CD4-positive, alpha-beta T cell (primary cell): ENCODE results near the gene BTBD2. TPM values are rescaled to one million over a fixed set of nuclear protein-coding genes. Genes with fewer than 3 reads are reported as not detected.

Source experiments
- ATAC-seq: fragments of 200-7000 bp; cut with Tn5 transposase; one replicate; pipeline ENCODE4 v1.10.0; 2022; ENCODE audit warnings: mild to moderate bottlenecking; ENCODE audit not compliant: poor library complexity
- CTCF ChIA-PET: fragments of 350-600 bp; sonication (Branson Sonifier 250); formaldehyde crosslinking; loops from one replicate; lab custom pipeline; 2021; ENCODE audit warnings: antibody characterized with exemption, inconsistent platforms; lab: Charles Lee
- POLR2A ChIA-PET: fragments of 350-600 bp; sonication (Branson Sonifier 250); formaldehyde crosslinking; loops from one replicate; lab custom pipeline; 2021; ENCODE audit warnings: antibody characterized with exemption, inconsistent platforms; lab: Charles Lee
- DNase-seq, 14 experiments: peaks; one replicate each; pipeline ENCODE4 v3.0.0-alpha.2; 2013 to 2020; ENCODE audit warnings: mixed read lengths in 2 of 14
- H3K27ac ChIP-seq, 2 donors: one replicate each; pipeline versions ENCODE4 v1.5.1 to v1.7.0; 2013; ENCODE audit warnings: low read length in 2 of 2, low read depth in 1 of 2, mild to moderate bottlenecking in 1 of 2
- H3K27me3 ChIP-seq, 2 experiments: 1 replicate in 1 of 2; 2 replicates in 1 of 2; pipeline versions ENCODE4 v1.6.1 to v1.7.0; 2013; ENCODE audit warnings: low read length in 2 of 2, control low read depth in 1 of 2, mild to moderate bottlenecking in 1 of 2, moderate library complexity in 1 of 2; ENCODE audit not compliant: insufficient read depth in 2 of 2, control insufficient read depth in 1 of 2
- H3K36me3 ChIP-seq: one replicate; pipeline ENCODE4 v1.6.1; 2013; ENCODE audit warnings: low read length, control low read depth; ENCODE audit not compliant: insufficient read depth
- H3K4me1 ChIP-seq: one replicate; pipeline ENCODE4 v1.6.1; 2013; ENCODE audit warnings: low read length, control low read depth; ENCODE audit not compliant: insufficient read depth
- H3K4me3 ChIP-seq: one replicate; pipeline ENCODE4 v1.5.1; 2013; ENCODE audit warnings: mild to moderate bottlenecking, low read length, moderate library complexity
- H3K9me3 ChIP-seq, 2 experiments: 1 replicate in 1 of 2; 2 replicates in 1 of 2; pipeline versions ENCODE4 v1.6.1 to v1.7.0; 2013; ENCODE audit warnings: low read length in 2 of 2, mild to moderate bottlenecking in 2 of 2, control low read depth in 1 of 2, moderate library complexity in 1 of 2; ENCODE audit not compliant: control insufficient read depth in 1 of 2, insufficient read depth in 1 of 2
- H3K27ac Mint-ChIP-seq: one replicate; pipeline ENCODE4 v1.8.0; 2020; ENCODE audit warnings: mixed read lengths
- H3K27me3 Mint-ChIP-seq: one replicate; pipeline ENCODE4 v1.8.0; 2021; ENCODE audit warnings: mixed read lengths
- H3K36me3 Mint-ChIP-seq: one replicate; pipeline ENCODE4 v1.8.0; 2021; ENCODE audit warnings: low read depth, mixed read lengths
- H3K4me1 Mint-ChIP-seq: one replicate; pipeline ENCODE4 v1.8.0; 2021; ENCODE audit warnings: low read depth, mixed read lengths
- H3K4me3 Mint-ChIP-seq: one replicate; pipeline ENCODE4 v1.8.0; 2020; ENCODE audit warnings: mild to moderate bottlenecking, mixed read lengths
- H3K9me3 Mint-ChIP-seq: one replicate; pipeline ENCODE4 v1.8.0; 2020; ENCODE audit warnings: mixed read lengths
- CTCF ChIP-seq: fragments of 200-600 bp; IDR thresholded peaks from one replicate; pipeline ENCODE4 v1.8.0; 2022; ENCODE audit warnings: antibody characterized with exemption, mild to moderate bottlenecking
- intact Hi-C, 2 experiments: fragments of 100-400 bp; cut with DNase I in 1 of 2; cut with micrococcal nuclease in 1 of 2; formaldehyde crosslinking; loops; one replicate each; pipeline versions ENCODE4 v1.15.1 to v1.9.0; 2023 to 2025; cut with DNase I, micrococcal nuclease
- total RNA-seq, 174 experiments: library from RNA in 2 of 174; stranded (reverse) in 2 of 174; gene quantifications; one replicate each; pipeline ENCODE4 v1.2.3 and lab custom pipeline; 2021 to 2026

Gene BTBD2
- total RNA-seq, 2 experiments from 2014 or later = 44.4 to 44.9 TPM

- H3K4me3 ChIP-seq = no peak overlapping the region
- no peaks in the 10 kb centered on the region for H3K27me3 ChIP-seq
- no peak for TF ChIP-seq CTCF
- Mint-ChIP-seq H3K4me3 (no peak overlapping the region), H3K27me3 (no peaks in the 10 kb centered on the region), H3K27ac (no peak overlapping the region), H3K36me3 (peaks cover 14% of the 10 kb centered on the region), H3K4me1 (peaks cover 32% of the 10 kb centered on the region), H3K9me3 (no peaks in the 10 kb centered on the region)
- intact Hi-C loops = no loop called here
- H3K9me3 ChIP-seq = peaks cover 0 to 20% of the 10 kb centered on the region in 2 experiments
- ChIA-PET CTCF (interaction anchor here (0.5 kb wide), 1 partner anchor 15 kb away, joined by 4 read pairs; no protein-coding TSS in a partner anchor), POLR2A (interaction anchor here (1.6 to 3.1 kb wide), 4 partner anchors 8 to 50 kb away, joined by 3 to 31 read pairs (median 6); no protein-coding TSS in a partner anchor)
- H3K36me3 ChIP-seq = peaks cover 11% of the 10 kb centered on the region
- H3K4me1 ChIP-seq = peaks cover 41% of the 10 kb centered on the region
- no peak for ATAC-seq
- DNase-seq = peak in 1 of 14 experiments; percentile 32
- H3K27ac ChIP-seq = no peak overlapping the region
Observed at GRCh38 chr19:2033825-2034159, 18.3 kb upstream of the BTBD2 start.

- Histone ChIP-seq H3K4me1 (peaks cover 41% of the 10 kb centered on the region), H3K36me3 (peaks cover 7% of the 10 kb centered on the region), H3K9me3 (peaks cover 0 to 20% of the 10 kb centered on the region in 2 experiments), H3K4me3 (no peak overlapping the region), H3K27ac (peak overlapping the region in 1 of 2 donors; percentile 7), H3K27me3 (no peaks in the 10 kb centered on the region)
- no peak for ATAC-seq
- TF ChIP-seq CTCF = no peak
- POLR2A ChIA-PET = interaction anchor here (1.1 to 3.1 kb wide), 5 partner anchors 8 to 19 kb away, joined by 5 to 31 read pairs (median 6); partner anchors contain the start of gene MKNK2
- no peak for DNase-seq
- Mint-ChIP-seq H3K27me3 (no peaks in the 10 kb centered on the region), H3K4me3 (peak overlapping the region; percentile 38), H3K9me3 (no peaks in the 10 kb centered on the region), H3K36me3 (peaks cover 13% of the 10 kb centered on the region), H3K4me1 (peaks cover 32% of the 10 kb centered on the region), H3K27ac (peak overlapping the region; percentile 90)
- intact Hi-C loops = no loop called here
- CTCF ChIA-PET = interaction anchor here (0.5 kb wide), 1 partner anchor 14 kb away, joined by 4 read pairs; no protein-coding TSS in a partner anchor
Observed at GRCh38 chr19:2033115-2033824, 17.8 kb upstream of the BTBD2 start.

- H3K4me3 Mint-ChIP-seq = peak overlapping the region; percentile 63
- H3K36me3 Mint-ChIP-seq = peaks cover 7% of the 10 kb centered on the region
- intact Hi-C loops = no loop called here
- ATAC-seq = no peak
- H3K4me3 ChIP-seq = peak overlapping the region; percentile 17
- POLR2A ChIA-PET = interaction anchor here (0.6 to 3.1 kb wide), 10 partner anchors 9 to 153 kb away, joined by 3 to 31 read pairs (median 4); partner anchors contain the start of gene MKNK2
- TF ChIP-seq CTCF = no peak
- H3K4me1 Mint-ChIP-seq = peaks cover 33% of the 10 kb centered on the region
- no peaks in the 10 kb centered on the region for H3K36me3 ChIP-seq
- no peaks in the 10 kb centered on the region for H3K27me3 Mint-ChIP-seq
- peak in 8 of 14 experiments; percentile 39 to 83 (median 60) for DNase-seq
- H3K27me3 ChIP-seq = no peaks in the 10 kb centered on the region
- peak overlapping the region; percentile 14 to 60 for H3K27ac ChIP-seq
- H3K9me3 ChIP-seq = peaks cover 0 to 20% of the 10 kb centered on the region in 2 experiments
- peak overlapping the region; percentile 90 for H3K27ac Mint-ChIP-seq
- peaks cover 41% of the 10 kb centered on the region for H3K4me1 ChIP-seq
- no peaks in the 10 kb centered on the region for H3K9me3 Mint-ChIP-seq
- CTCF ChIA-PET = interaction anchor here (1.1 to 1.2 kb wide), 2 partner anchors 13 to 37 kb away, joined by 3 to 5 read pairs; no protein-coding TSS in a partner anchor
Observed at GRCh38 chr19:2032296-2032941, 16.9 kb upstream of the BTBD2 start.
